ENCODE data around the gene SCRN1. TPM values are rescaled to one million over a fixed set of nuclear protein-coding genes. Genes with fewer than 3 reads are reported as not detected.

SCRN1 gene
- total and polyA plus RNA-seq, 2 donors from 2014 or later, result 22.2 to 85.6 TPM

DNA sequence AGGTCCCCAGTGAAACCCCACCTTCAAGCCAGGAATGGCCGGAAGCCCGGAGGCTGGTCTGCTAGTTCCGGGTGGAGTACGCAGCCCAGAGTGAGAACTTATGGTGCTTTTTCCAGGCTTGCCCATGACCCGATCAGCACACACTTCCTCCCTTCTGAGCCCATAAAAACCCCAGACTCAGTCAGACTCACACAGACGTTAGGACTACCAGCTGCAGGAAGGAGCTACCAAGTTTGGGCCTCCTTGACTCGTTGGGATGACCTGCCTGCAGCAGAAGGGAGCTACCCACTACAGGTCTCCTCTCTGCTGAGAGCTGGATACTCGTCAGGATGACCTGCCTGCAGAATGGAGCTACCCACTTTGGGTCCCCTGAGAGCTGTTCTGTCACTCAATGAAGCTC is 39.1 kb downstream of the SCRN1 start:
- Histone ChIP-seq H3K36me3 (ENCODE audit: control insufficient read depth in 2 of 3, insufficient read depth in 3 of 3, low read length in 3 of 3) (peaks cover 0 to 2% (median 0%) of the 10 kb centered on the region in 3 donors), H3K27me3 (ENCODE audit: control insufficient read depth, insufficient read depth, low read length) (no peaks in the 10 kb centered on the region), H3K27ac (ENCODE audit: low read depth in 2 of 2, low read length in 2 of 2) (no peak overlapping the region), H3K4me1 (ENCODE audit: control insufficient read depth in 2 of 3, insufficient read depth in 2 of 3, low read depth in 1 of 3, low read length in 3 of 3) (no peaks in the 10 kb centered on the region), H3K9me3 (ENCODE audit: control insufficient read depth in 2 of 3, insufficient read depth in 1 of 3, low read length in 3 of 3) (no peaks in the 10 kb centered on the region), H3K4me3 (ENCODE audit: low read length in 3 of 3) (no peak overlapping the region), H3K9ac (ENCODE audit: low read length in 3 of 3) (no peak overlapping the region)
- DNase-seq (no peak), FAIRE-seq (no peak)
- intact Hi-C loops (cut with DNase I), result no loop called here
- TF ChIP-seq, protein P1, sequence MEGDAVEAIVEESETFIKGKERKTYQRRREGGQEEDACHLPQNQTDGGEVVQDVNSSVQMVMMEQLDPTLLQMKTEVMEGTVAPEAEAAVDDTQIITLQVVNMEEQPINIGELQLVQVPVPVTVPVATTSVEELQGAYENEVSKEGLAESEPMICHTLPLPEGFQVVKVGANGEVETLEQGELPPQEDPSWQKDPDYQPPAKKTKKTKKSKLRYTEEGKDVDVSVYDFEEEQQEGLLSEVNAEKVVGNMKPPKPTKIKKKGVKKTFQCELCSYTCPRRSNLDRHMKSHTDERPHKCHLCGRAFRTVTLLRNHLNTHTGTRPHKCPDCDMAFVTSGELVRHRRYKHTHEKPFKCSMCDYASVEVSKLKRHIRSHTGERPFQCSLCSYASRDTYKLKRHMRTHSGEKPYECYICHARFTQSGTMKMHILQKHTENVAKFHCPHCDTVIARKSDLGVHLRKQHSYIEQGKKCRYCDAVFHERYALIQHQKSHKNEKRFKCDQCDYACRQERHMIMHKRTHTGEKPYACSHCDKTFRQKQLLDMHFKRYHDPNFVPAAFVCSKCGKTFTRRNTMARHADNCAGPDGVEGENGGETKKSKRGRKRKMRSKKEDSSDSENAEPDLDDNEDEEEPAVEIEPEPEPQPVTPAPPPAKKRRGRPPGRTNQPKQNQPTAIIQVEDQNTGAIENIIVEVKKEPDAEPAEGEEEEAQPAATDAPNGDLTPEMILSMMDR (IDR thresholded peaks at IDR 0.05; ENCODE audit: borderline replicate concordance, extremely low read depth, insufficient read depth), result no peak

DNA sequence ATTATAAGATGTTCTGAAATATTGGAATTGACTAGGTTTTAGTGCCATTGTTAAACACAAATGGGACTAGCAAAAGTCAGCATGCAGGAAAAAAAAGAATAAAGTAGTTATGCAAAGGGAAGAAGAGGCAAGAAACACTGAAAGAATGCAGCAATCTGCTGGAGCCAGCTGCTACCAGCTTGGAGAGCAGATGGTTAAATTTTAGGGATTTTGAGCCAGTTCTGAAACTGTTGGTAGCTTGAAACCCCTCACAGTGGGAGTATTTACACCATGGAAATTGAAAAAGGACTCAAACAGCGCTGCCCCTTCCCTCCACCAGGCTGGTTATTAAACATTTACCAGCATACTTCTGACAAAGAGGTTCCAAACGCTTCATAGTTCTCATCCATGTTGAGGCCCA is 41.0 kb downstream of the SCRN1 start:
- Histone ChIP-seq H3K27me3 (ENCODE audit: control insufficient read depth, insufficient read depth, low read length) (no peaks in the 10 kb centered on the region), H3K9me3 (ENCODE audit: control insufficient read depth in 2 of 3, insufficient read depth in 1 of 3, low read length in 3 of 3) (no peaks in the 10 kb centered on the region), H3K4me1 (ENCODE audit: control insufficient read depth in 2 of 3, insufficient read depth in 2 of 3, low read depth in 1 of 3, low read length in 3 of 3) (no peaks in the 10 kb centered on the region), H3K36me3 (ENCODE audit: control insufficient read depth in 2 of 3, insufficient read depth in 3 of 3, low read length in 3 of 3) (peaks cover 0 to 6% (median 3%) of the 10 kb centered on the region in 3 donors), H3K4me3 (ENCODE audit: low read length in 3 of 3) (no peak overlapping the region), H3K9ac (ENCODE audit: low read length in 3 of 3) (no peak overlapping the region), H3K27ac (ENCODE audit: low read depth in 2 of 2, low read length in 2 of 2) (no peak overlapping the region)
- TF ChIP-seq, protein P1 (IDR thresholded peaks at IDR 0.05; ENCODE audit: borderline replicate concordance, extremely low read depth, insufficient read depth), result no peak
- intact Hi-C loops (cut with DNase I), result no loop called here
- FAIRE-seq (no peak), DNase-seq (no peak)

DNA sequence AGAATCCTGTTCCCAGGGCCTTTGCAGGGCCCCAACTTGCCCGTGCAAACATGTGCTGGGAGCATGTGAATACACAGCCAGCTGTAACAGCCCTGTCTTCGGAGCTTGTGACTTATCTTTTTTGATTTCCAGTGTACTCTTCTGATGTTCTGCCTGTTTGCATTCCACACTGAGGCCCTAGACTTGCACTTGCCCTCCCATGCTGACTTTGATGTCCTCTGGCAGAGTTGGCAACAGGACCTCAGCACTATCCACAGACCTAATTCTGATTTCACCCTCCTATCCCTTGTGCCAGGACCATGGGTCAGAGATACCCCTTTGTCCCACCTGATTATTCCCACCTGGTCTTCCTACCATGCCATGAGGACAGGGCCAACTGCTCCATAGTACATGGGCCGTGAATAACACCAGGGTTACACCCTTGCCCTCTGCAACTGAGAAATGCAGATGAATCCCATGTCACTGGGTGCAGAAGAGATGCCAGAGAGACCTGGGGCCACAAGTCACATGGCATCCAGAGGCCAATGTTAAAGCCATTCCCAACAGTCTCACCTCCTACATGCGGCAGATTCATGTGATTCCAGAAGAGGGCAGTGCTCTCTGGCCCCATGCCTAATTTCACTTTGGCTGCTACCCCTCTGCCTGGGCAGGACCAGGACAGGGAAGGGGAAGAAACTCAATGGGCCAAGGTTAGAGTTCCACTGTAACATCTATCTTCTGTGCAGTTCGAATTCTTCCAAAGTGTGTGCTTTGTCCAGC is 43.0 kb downstream of the SCRN1 start:
- H3K4me1 ChIP-seq (ENCODE audit: control insufficient read depth in 2 of 3, insufficient read depth in 2 of 3, low read depth in 1 of 3, low read length in 3 of 3), result no peaks in the 10 kb centered on the region
- H3K4me3 ChIP-seq (ENCODE audit: low read length in 3 of 3), result no peak overlapping the region
- no peak overlapping the region for H3K27ac ChIP-seq (ENCODE audit: low read depth in 2 of 2, low read length in 2 of 2)
- H3K9me3 ChIP-seq (ENCODE audit: control insufficient read depth in 2 of 3, insufficient read depth in 1 of 3, low read length in 3 of 3), result no peaks in the 10 kb centered on the region
- no peak for DNase-seq
- no peaks in the 10 kb centered on the region for H3K27me3 ChIP-seq (ENCODE audit: control insufficient read depth, insufficient read depth, low read length)
- peaks cover 0 to 9% (median 4%) of the 10 kb centered on the region in 3 donors for H3K36me3 ChIP-seq (ENCODE audit: control insufficient read depth in 2 of 3, insufficient read depth in 3 of 3, low read length in 3 of 3)
- no peak overlapping the region for H3K9ac ChIP-seq (ENCODE audit: low read length in 3 of 3)
- no peak for FAIRE-seq
- TF ChIP-seq, protein P1 (IDR thresholded peaks at IDR 0.05; ENCODE audit: borderline replicate concordance, extremely low read depth, insufficient read depth), result peak; percentile 36
- intact Hi-C loops (cut with DNase I), result no loop called here

Measured in kidney (tissue), 14 donors.